H1 (cell line): Measurements from ENCODE around the gene DGKA. TPM values are rescaled to one million over a fixed set of nuclear protein-coding genes. Genes with fewer than 3 reads are reported as not detected.

Experiments used
- CHD1 ChIP-seq: IDR thresholded peaks from 2 replicates; pipeline ENCODE4 v1.6.1; 2012; ENCODE audit warnings: low read depth, low read length, improper control_type of control experiment
- CHD2 ChIP-seq: IDR thresholded peaks from 2 replicates; pipeline ENCODE4 v1.6.1; 2012; ENCODE audit warnings: low read length, improper control_type of control experiment
- E2F6 ChIP-seq: IDR thresholded peaks from 2 replicates; pipeline ENCODE4 v1.6.1; 2012; ENCODE audit warnings: inconsistent platforms
- EP300 ChIP-seq, 2 experiments: IDR thresholded peaks; 1 replicate in 1 of 2; 2 replicates in 1 of 2; pipeline ENCODE4 v1.6.1; 2011 to 2012; ENCODE audit warnings: low read depth in 2 of 2, low read length in 2 of 2, mild to moderate bottlenecking in 2 of 2, borderline replicate concordance in 1 of 2, inconsistent platforms in 1 of 2, moderate library complexity in 1 of 2
- MAX ChIP-seq: IDR thresholded peaks from 2 replicates; pipeline ENCODE4 v1.6.1; 2012; ENCODE audit warnings: inconsistent platforms
- RAD21 ChIP-seq, 2 experiments: IDR thresholded peaks in 1 of 2; conservative IDR thresholded peaks in 1 of 2; 2 replicates each; pipeline ENCODE4 v1.6.1; 2011; ENCODE audit warnings: low read depth in 2 of 2, low read length in 2 of 2, improper control_type of control experiment in 1 of 2, inconsistent platforms in 1 of 2, mild to moderate bottlenecking in 1 of 2, moderate library complexity in 1 of 2
- polyA plus RNA-seq, 7 experiments: library from polyadenylated mRNA; depleted of rRNA in 3 of 7; stranded (reverse) in 5 of 7; unstranded in 2 of 7; fragments of >200 nt in 5 of 7; fragments of 200-250 nt in 2 of 7; gene quantifications; 1 replicate in 5 of 7; 2 replicates in 1 of 7; 4 replicates in 1 of 7; pipeline versions ENCODE4 v1.2.1 to v1.2.3, GENCODE V29; 2011 to 2013; ENCODE audit warnings: missing spikeins in 2 of 7, mixed read lengths in 2 of 7
- total RNA-seq: library from RNA; stranded (reverse); fragmentation: NEBNext Ultra II Directional; extraction: Animal tissue kit (Norgen Biotek cat#: 25700); gene quantifications from 2 replicates; pipeline ENCODE4 v1.2.1, GENCODE V29; 2021

Gene DGKA
- total and polyA plus RNA-seq, 2 of the 8 experiments (the other 6 are each of a cell fraction or from before 2014, with no cell fraction given), result 15.9 to 18.0 TPM

GRCh38 chr12:55978393-55978792 is 47.4 kb downstream of the DGKA start (continued):
- TF ChIP-seq EP300 (IDR thresholded peaks at IDR 0.05; ENCODE audit: borderline replicate concordance in 1 of 2, low read depth in 2 of 2, low read length in 2 of 2), result no peak
- TF ChIP-seq MAX, result no peak
- no peak for TF ChIP-seq RAD21 (IDR thresholded peaks at IDR 0.05 in 1 of 2, conservative IDR thresholded peaks at IDR 0.05 in 1 of 2; ENCODE audit: low read depth in 2 of 2, low read length in 2 of 2)
- TF ChIP-seq CHD2, result no peak
- no peak for TF ChIP-seq CHD1
- no peak for TF ChIP-seq E2F6
